Glomerular visceral epithelial cell (primary cell): ENCODE data around the gene HHATL.
A peak's percentile ranks its signal among the peaks of the same experiment; 100 is the strongest.

Source experiments
- DNase-seq: peaks from one replicate; pipeline ENCODE4 v3.0.0-alpha.2; 2016; ENCODE audit errors: extremely low spot score

HHATL gene

GRCh38 chr3:42663581-42664437 lies 38.8 kb downstream of the HHATL start:
- no peak for DNase-seq

GRCh38 chr3:42662813-42663535 lies 39.6 kb downstream of the HHATL start:
- DNase-seq: no peak

- no peak for DNase-seq
Observed at GRCh38 chr3:42662037-42662812, 40.4 kb downstream of the HHATL start.

GRCh38 chr3:42661593-42662022 lies 41.0 kb downstream of the HHATL start:
- DNase-seq: no peak

- no peak for DNase-seq
Observed at GRCh38 chr3:42660898-42661297, 41.7 kb downstream of the HHATL start.

- DNase-seq: no peak
Observed at GRCh38 chr3:42660131-42660715, 42.4 kb downstream of the HHATL start.

GRCh38 chr3:42659451-42660130 lies 43.0 kb downstream of the HHATL start:
- no peak for DNase-seq

- DNase-seq: no peak
Observed at GRCh38 chr3:42658771-42659390, 43.7 kb downstream of the HHATL start.

- DNase-seq: no peak
Observed at GRCh38 chr3:42658091-42658770, 44.4 kb downstream of the HHATL start.

- no peak for DNase-seq
Observed at GRCh38 chr3:42657675-42658074, 44.9 kb downstream of the HHATL start.

GRCh38 chr3:42656680-42657610 lies 45.7 kb downstream of the HHATL start:
- no peak for DNase-seq

GRCh38 chr3:42655980-42656679 lies 46.5 kb downstream of the HHATL start:
- DNase-seq: no peak

- DNase-seq: no peak
Observed at GRCh38 chr3:42655331-42655888, 47.2 kb downstream of the HHATL start.

GRCh38 chr3:42654331-42655201 lies 48.0 kb downstream of the HHATL start:
- DNase-seq: peak; percentile 46

GRCh38 chr3:42653560-42654330 lies 48.9 kb downstream of the HHATL start, which contains the start of gene ZBTB47:
TSS of gene ZBTB47 (plus strand) at chr3:42653697. CDS start at chr3:42658356, 4,659 bp downstream.
- DNase-seq: peak; percentile 32

GRCh38 chr3:42653303-42653559 lies 49.4 kb downstream of the HHATL start:
- no peak for DNase-seq
